Spinal cord (tissue), 10 donors: ENCODE results near the gene LAGE3. TPM values are rescaled to one million over a fixed set of nuclear protein-coding genes. Genes with fewer than 3 reads are reported as not detected.

Experiments used
- DNase-seq, 6 donors: peaks; one replicate each; pipeline versions ENCODE4 v3.0.0 to v3.0.0-alpha.2; 2013 to 2015; ENCODE audit warnings: low spot score in 6 of 6, low read depth in 4 of 6
- H3K27ac ChIP-seq: one replicate; pipeline ENCODE4 v1.5.1; 2013; ENCODE audit warnings: low read depth, low read length, control low read depth
- H3K27me3 ChIP-seq: one replicate; pipeline ENCODE4 v1.6.1; 2013; ENCODE audit warnings: low read length; ENCODE audit not compliant: control insufficient read depth, insufficient read depth
- H3K36me3 ChIP-seq: one replicate; pipeline ENCODE4 v1.6.1; 2013; ENCODE audit warnings: low read length; ENCODE audit not compliant: control insufficient read depth, insufficient read depth
- H3K4me1 ChIP-seq: one replicate; pipeline ENCODE4 v1.6.1; 2013; ENCODE audit warnings: low read length; ENCODE audit not compliant: control insufficient read depth, insufficient read depth
- H3K4me3 ChIP-seq: one replicate; pipeline ENCODE4 v1.5.1; 2013; ENCODE audit warnings: low read depth, low read length, control low read depth
- H3K9me3 ChIP-seq: one replicate; pipeline ENCODE4 v1.6.1; 2013; ENCODE audit warnings: low read length; ENCODE audit not compliant: control insufficient read depth, insufficient read depth
- WGBS: methylation state at CpG from one replicate; pipeline ENCODE4 v1.1.5; 2013; ENCODE audit warnings: missing lambda C conversion rate; ENCODE audit not compliant: insufficient coverage; 5-methylcytosine and 5-hydroxymethylcytosine counted together
- polyA plus RNA-seq, 2 donors: library from polyadenylated mRNA; unstranded; fragments of 120-200 nt; gene quantifications; one replicate each; pipeline ENCODE4 v1.2.1, GENCODE V29; 2013; ENCODE audit not compliant: insufficient read length in 2 of 2
- total RNA-seq, 2 donors: library from RNA; depleted of rRNA in 1 of 2; stranded (reverse); fragments of 120-200 nt in 1 of 2; fragments of >200 nt in 1 of 2; gene quantifications; one replicate each; pipeline versions ENCODE4 v1.2.3 to v1.2.4, GENCODE V29; 2013 to 2014
- donor health status: healthy.

Gene LAGE3
- total and polyA plus RNA-seq, 4 donors = 10.0 to 46.2 (median 41.1) TPM

GRCh38 chrX:154481911-154482601, 3.0 kb upstream of the LAGE3 start:
- no peaks in the 10 kb centered on the region for H3K27me3 ChIP-seq
- WGBS = 64% methylated on average over 12 of the region's 14 CpGs
- H3K9me3 ChIP-seq = no peaks in the 10 kb centered on the region
- peaks cover 20% of the 10 kb centered on the region for H3K36me3 ChIP-seq
- no peak overlapping the region for H3K27ac ChIP-seq
- peaks cover 38% of the 10 kb centered on the region for H3K4me1 ChIP-seq
- no peak overlapping the region for H3K4me3 ChIP-seq
- no peak for DNase-seq

DNA sequence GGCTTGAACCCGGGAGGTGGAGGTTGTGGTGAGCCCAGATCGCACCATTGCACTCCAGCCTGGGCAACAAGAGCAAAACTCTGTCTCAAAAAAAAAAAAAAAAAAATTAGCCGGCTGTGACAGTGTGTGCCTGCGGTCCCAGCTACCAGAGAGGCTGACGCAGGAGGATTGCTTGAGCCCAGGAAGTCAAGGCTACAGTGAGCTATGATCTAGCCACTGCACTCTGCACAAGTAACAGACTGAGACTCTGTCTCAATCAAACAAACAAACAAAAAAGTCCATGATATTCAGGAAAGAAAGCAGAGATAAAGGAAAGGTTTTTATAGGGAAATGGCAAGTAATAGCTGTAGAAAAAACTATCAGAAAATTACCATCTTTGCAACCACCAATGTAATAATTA, 2.1 kb upstream of the LAGE3 start:
- H3K27ac ChIP-seq = no peak overlapping the region
- 92% methylated on average over 2 of the region's 5 CpGs for WGBS
- peaks cover 20% of the 10 kb centered on the region for H3K36me3 ChIP-seq
- H3K9me3 ChIP-seq = no peaks in the 10 kb centered on the region
- H3K4me1 ChIP-seq = peaks cover 39% of the 10 kb centered on the region
- DNase-seq = no peak
- H3K27me3 ChIP-seq = no peaks in the 10 kb centered on the region
- no peak overlapping the region for H3K4me3 ChIP-seq

GRCh38 chrX:154477891-154478477, 1.1 kb downstream of the LAGE3 start:
- H3K27ac ChIP-seq = no peak overlapping the region

DNA sequence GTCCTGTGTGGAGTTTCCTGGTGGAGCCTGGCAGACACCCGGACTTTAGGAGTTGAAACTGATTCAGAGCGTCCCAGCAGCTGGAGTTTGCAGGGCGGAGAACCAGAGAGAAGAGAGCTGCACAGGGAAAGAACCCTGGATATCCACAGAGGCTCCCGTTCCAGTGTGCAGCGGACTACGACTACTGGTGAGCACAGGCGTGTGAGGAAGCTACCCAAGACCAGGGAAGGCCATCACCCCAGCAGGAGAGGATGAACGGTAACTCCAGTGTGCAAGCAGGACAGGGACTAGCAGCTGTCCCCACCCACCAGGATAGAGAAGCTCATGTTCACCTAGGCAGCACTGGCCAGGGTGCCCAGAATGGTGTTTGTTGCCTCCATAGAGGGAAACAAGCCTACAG, 2.3 kb downstream of the LAGE3 start:
- Histone ChIP-seq H3K36me3 (peaks cover 18% of the 10 kb centered on the region), H3K27me3 (no peaks in the 10 kb centered on the region), H3K27ac (no peak overlapping the region), H3K9me3 (no peaks in the 10 kb centered on the region), H3K4me1 (peaks cover 21% of the 10 kb centered on the region), H3K4me3 (no peak overlapping the region)
- no peak for DNase-seq
- WGBS = 76% methylated on average over 7 of the region's 8 CpGs

More at GRCh38 chrX:154477891-154478477, 1.1 kb downstream of the LAGE3 start:
- peak in 1 of 6 donors; percentile 5 for DNase-seq
- H3K27me3 ChIP-seq = no peaks in the 10 kb centered on the region
- peak overlapping the region; percentile 44 for H3K4me3 ChIP-seq
- 64% methylated on average over 20 of the region's 24 CpGs for WGBS
- H3K4me1 ChIP-seq = peaks cover 21% of the 10 kb centered on the region
- H3K36me3 ChIP-seq = peaks cover 11% of the 10 kb centered on the region
- no peaks in the 10 kb centered on the region for H3K9me3 ChIP-seq

- Histone ChIP-seq H3K36me3 (peaks cover 50% of the 10 kb centered on the region), H3K27ac (no peak overlapping the region), H3K4me1 (peaks cover 13% of the 10 kb centered on the region), H3K27me3 (no peaks in the 10 kb centered on the region), H3K4me3 (no peak overlapping the region), H3K9me3 (no peaks in the 10 kb centered on the region)
- no peak for DNase-seq
- WGBS = 40% methylated on average over 1 of the region's 7 CpGs
Measured at GRCh38 chrX:154473683-154474082, 5.4 kb downstream of the LAGE3 start.

GRCh38 chrX:154472685-154473632, 6.1 kb downstream of the LAGE3 start:
- no peaks in the 10 kb centered on the region for H3K27me3 ChIP-seq
- H3K4me3 ChIP-seq = no peak overlapping the region
- 79% methylated on average over 24 of the region's 28 CpGs for WGBS
- H3K9me3 ChIP-seq = no peaks in the 10 kb centered on the region
- H3K4me1 ChIP-seq = peaks cover 8% of the 10 kb centered on the region
- DNase-seq = no peak
- no peak overlapping the region for H3K27ac ChIP-seq
- H3K36me3 ChIP-seq = peaks cover 57% of the 10 kb centered on the region

DNA sequence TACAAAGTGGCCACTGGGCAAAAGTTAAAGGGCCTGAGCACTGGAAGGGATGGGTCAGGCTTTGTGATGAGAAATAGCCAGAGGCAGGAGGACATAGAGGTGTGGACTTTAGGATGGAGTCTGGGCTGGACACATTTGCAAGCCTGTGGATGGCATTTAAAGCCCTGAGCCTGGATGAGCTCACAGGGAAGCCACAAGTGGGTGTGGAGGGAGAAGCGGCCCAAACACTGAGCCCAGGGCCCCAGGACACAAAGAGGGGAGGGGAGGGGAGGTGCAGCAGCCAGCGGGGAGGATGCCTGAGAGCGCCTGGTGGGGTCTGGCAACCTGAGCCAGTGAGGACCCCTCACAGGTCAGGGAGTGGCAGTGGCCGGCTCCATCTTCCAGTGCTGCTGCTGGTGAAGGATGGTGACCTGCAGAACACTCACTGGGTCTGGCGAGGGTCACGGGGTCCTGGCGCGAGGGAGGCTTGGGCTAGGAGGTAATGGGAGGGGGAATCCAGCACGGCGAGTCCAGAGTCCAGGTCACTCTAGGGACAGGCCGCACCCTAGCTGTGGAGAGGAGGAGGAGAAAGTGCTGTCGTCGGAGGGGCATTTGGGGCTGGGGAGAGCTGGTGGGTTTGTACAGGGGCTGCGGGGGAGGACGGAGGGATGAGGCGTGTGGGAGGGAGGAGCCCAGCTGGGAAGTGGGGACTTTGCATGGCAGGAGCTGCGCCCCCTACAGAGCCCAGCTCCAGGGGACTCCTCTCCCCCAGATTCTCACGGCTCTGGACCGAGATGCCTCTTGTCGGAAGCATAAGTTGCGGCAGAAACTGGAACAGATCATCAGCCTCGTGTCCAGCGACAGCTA, 7.0 kb downstream of the LAGE3 start:
- Histone ChIP-seq H3K36me3 (peaks cover 66% of the 10 kb centered on the region), H3K4me3 (no peak overlapping the region)
- WGBS = 84% methylated on average over 21 of the region's 23 CpGs

GRCh38 chrX:154470914-154471568, 8.0 kb downstream of the LAGE3 start:
- Histone ChIP-seq H3K4me3 (no peak overlapping the region), H3K27me3 (no peaks in the 10 kb centered on the region), H3K4me1 (no peaks in the 10 kb centered on the region), H3K27ac (no peak overlapping the region), H3K9me3 (no peaks in the 10 kb centered on the region), H3K36me3 (peaks cover 76% of the 10 kb centered on the region)
- WGBS = 89% methylated on average over 23 of the region's 23 CpGs
- DNase-seq = no peak

More for the DNA sequence above, 7.0 kb downstream of the LAGE3 start:
- Histone ChIP-seq H3K4me1 (peaks cover 5% of the 10 kb centered on the region), H3K27me3 (no peaks in the 10 kb centered on the region), H3K9me3 (no peaks in the 10 kb centered on the region), H3K27ac (no peak overlapping the region)
- no peak for DNase-seq
